GM20431 (cell line): Measurements from ENCODE around the gene POTEJ.
"Not testable (repeated sequence)": the region's sequence is repeated elsewhere in the genome, so short reads cannot be mapped to it uniquely, and the experiment has no call there.

Experiments
- in situ Hi-C: fragments of 300-500 bp; cut with MseI, MboI; formaldehyde crosslinking; loops from one replicate; pipeline ENCODE4 v1.15.0; 2020; ENCODE audit warnings: low sequenced_read_pairs; ENCODE audit not compliant: unreplicated experiment

POTEJ gene

GRCh38 chr2:130611140-130611539 lies at the start of gene POTEJ:
Gene POTEJ, plus strand, starts transcription at chr2:130611440. Its CDS starts 93 bp downstream, at chr2:130611533.
- in situ Hi-C loops: not testable (repeated sequence)

- in situ Hi-C loops: not testable (repeated sequence)
Observed at GRCh38 chr2:130566165-130566564, 45.1 kb upstream of the POTEJ start.

- in situ Hi-C loops: not testable (repeated sequence)
Observed at GRCh38 chr2:130571929-130572328, 39.3 kb upstream of the POTEJ start.

- in situ Hi-C loops: not testable (repeated sequence)
Observed at GRCh38 chr2:130574230-130574629, 37.0 kb upstream of the POTEJ start.

- in situ Hi-C loops: not testable (repeated sequence)
Observed at GRCh38 chr2:130576209-130576784, 34.9 kb upstream of the POTEJ start.

- in situ Hi-C loops: not testable (repeated sequence)
Observed at GRCh38 chr2:130577559-130577958, 33.7 kb upstream of the POTEJ start.

- in situ Hi-C loops: not testable (repeated sequence)
Observed at GRCh38 chr2:130579121-130579520, 32.1 kb upstream of the POTEJ start.

GRCh38 chr2:130581491-130581890 lies 29.7 kb upstream of the POTEJ start:
- in situ Hi-C loops: not testable (repeated sequence)

GRCh38 chr2:130582970-130583369 lies 28.3 kb upstream of the POTEJ start:
- in situ Hi-C loops: not testable (repeated sequence)

- in situ Hi-C loops: not testable (repeated sequence)
Observed at GRCh38 chr2:130583582-130583981, 27.7 kb upstream of the POTEJ start.

- in situ Hi-C loops: not testable (repeated sequence)
Observed at GRCh38 chr2:130584726-130585125, 26.5 kb upstream of the POTEJ start.

- in situ Hi-C loops: not testable (repeated sequence)
Observed at GRCh38 chr2:130588688-130589458, 22.4 kb upstream of the POTEJ start.

GRCh38 chr2:130590170-130590841 lies 20.9 kb upstream of the POTEJ start:
- in situ Hi-C loops: not testable (repeated sequence)

GRCh38 chr2:130590842-130591359 lies 20.3 kb upstream of the POTEJ start:
- in situ Hi-C loops: not testable (repeated sequence)

GRCh38 chr2:130592791-130593414 lies 18.3 kb upstream of the POTEJ start:
- in situ Hi-C loops: not testable (repeated sequence)

GRCh38 chr2:130594011-130594410 lies 17.2 kb upstream of the POTEJ start:
- in situ Hi-C loops: not testable (repeated sequence)

- in situ Hi-C loops: not testable (repeated sequence)
Observed at GRCh38 chr2:130596757-130597156, 14.5 kb upstream of the POTEJ start.

GRCh38 chr2:130597994-130598393 lies 13.2 kb upstream of the POTEJ start:
- in situ Hi-C loops: not testable (repeated sequence)

GRCh38 chr2:130598463-130598862 lies 12.8 kb upstream of the POTEJ start:
- in situ Hi-C loops: not testable (repeated sequence)

- in situ Hi-C loops: not testable (repeated sequence)
Observed at GRCh38 chr2:130599393-130599792, 11.8 kb upstream of the POTEJ start, which contains the start of gene CFC1. Gene CFC1, minus strand, starts transcription at chr2:130599575. Its CDS starts 288 bp downstream, at chr2:130599287.
